B cell (primary cell): ENCODE data around the gene SLC35A2.

Experiments used
- CTCF ChIP-seq: fragments of 200-600 bp; IDR thresholded peaks from one replicate; pipeline ENCODE4 v1.8.0; 2022; ENCODE audit warnings: antibody characterized with exemption, mild to moderate bottlenecking
- EZH2 ChIP-seq: IDR thresholded peaks from 2 replicates; pipeline ENCODE4 v1.6.1; 2012; ENCODE audit warnings: borderline replicate concordance, low read depth, mild to moderate bottlenecking, moderate library complexity, low read length; ENCODE audit not compliant: insufficient read depth, poor library complexity, severe bottlenecking

GRCh38 chrX:48936429-48937053 lies 25.1 kb upstream of the SLC35A2 start:
- TF ChIP-seq CTCF (no peak), EZH2 (no peak)
